ENCODE data around the gene CFAP47.

Gene CFAP47

DNA sequence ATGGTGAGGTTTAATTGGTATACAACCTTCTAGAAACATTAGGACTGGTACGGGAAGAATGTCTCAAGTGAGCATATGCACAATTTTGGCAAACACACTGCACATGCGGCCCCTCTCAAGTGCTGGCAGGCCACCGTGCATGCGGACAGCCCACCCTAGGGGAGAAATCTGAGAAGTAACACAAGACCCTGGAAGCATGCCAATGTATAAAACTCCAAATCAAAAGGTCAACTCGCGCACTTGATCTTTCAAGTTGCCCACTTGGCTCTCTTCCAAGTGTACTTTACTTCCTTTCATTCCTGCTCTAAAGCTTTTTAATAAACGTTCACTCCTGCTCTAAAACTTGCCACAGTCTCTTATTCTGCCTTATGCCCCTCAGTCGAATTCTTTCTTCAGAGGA is 488.3 kb downstream of the CFAP47 start:
- no peaks in the 10 kb centered on the region for H3K27me3 ChIP-seq (ENCODE audit: control insufficient read depth, insufficient read depth, low read length)
- no peaks in the 10 kb centered on the region for H3K36me3 ChIP-seq (ENCODE audit: control insufficient read depth, low read depth, low read length)
- peaks cover 38% of the 10 kb centered on the region for H3K9me3 ChIP-seq (ENCODE audit: control insufficient read depth, low read depth, low read length)
- H3K4me3 ChIP-seq (ENCODE audit: low read length): no peak overlapping the region
- no peaks in the 10 kb centered on the region for H3K4me1 ChIP-seq (ENCODE audit: control insufficient read depth, low read depth, low read length)
- no peak overlapping the region for H3K9ac ChIP-seq (ENCODE audit: low read length)
- no peak overlapping the region for H3K27ac ChIP-seq (ENCODE audit: low read length)

DNA sequence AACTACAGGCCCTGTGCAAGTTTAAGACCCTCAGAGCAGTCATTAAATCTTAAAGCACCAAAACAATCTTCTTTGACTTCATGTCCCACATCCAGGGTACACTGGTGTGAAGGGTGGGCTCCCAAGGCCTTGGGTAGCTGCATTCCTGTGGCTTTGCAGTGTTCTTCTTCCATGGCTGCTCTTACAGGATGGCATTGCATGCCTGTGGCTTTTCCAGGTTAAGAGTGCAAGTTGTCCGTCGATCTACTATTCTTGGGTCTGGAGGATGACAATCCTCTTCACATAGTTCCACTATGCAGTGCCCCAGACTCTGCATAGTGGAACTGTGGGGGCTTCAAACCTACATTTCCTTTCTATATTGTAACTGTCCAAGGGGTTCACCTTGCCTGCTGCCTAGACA is 494.5 kb downstream of the CFAP47 start:
- H3K9ac ChIP-seq (ENCODE audit: low read length): no peak overlapping the region
- no peaks in the 10 kb centered on the region for H3K27me3 ChIP-seq (ENCODE audit: control insufficient read depth, insufficient read depth, low read length)
- peaks cover 18% of the 10 kb centered on the region for H3K9me3 ChIP-seq (ENCODE audit: control insufficient read depth, low read depth, low read length)
- no peak overlapping the region for H3K27ac ChIP-seq (ENCODE audit: low read length)
- H3K4me1 ChIP-seq (ENCODE audit: control insufficient read depth, low read depth, low read length): no peaks in the 10 kb centered on the region
- no peak overlapping the region for H3K4me3 ChIP-seq (ENCODE audit: low read length)
- no peaks in the 10 kb centered on the region for H3K36me3 ChIP-seq (ENCODE audit: control insufficient read depth, low read depth, low read length)

DNA sequence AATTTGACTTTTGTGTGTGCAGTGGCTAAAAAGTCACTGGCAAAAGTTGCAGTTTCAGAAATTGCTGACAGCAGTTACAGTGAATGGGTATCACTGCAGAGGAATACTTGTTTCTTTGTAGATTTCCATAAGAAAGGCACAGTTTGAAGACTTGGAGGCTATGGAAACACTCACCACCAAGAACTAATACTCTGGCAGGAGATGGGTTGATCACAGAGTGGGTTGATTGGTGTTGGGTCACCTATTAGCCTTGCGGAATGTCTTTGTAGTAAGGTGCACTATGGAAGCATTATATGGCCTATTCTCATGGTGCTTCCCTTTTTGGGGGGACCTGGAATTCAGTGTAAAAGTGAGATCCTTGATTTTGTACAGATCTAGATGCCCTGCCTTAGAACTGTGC is 502.8 kb downstream of the CFAP47 start:
- Histone ChIP-seq H3K9me3 (ENCODE audit: control insufficient read depth, low read depth, low read length) (peaks cover 16% of the 10 kb centered on the region), H3K4me3 (ENCODE audit: low read length) (no peak overlapping the region), H3K36me3 (ENCODE audit: control insufficient read depth, low read depth, low read length) (no peaks in the 10 kb centered on the region), H3K4me1 (ENCODE audit: control insufficient read depth, low read depth, low read length) (no peaks in the 10 kb centered on the region), H3K27me3 (ENCODE audit: control insufficient read depth, insufficient read depth, low read length) (no peaks in the 10 kb centered on the region), H3K27ac (ENCODE audit: low read length) (no peak overlapping the region), H3K9ac (ENCODE audit: low read length) (no peak overlapping the region)

DNA sequence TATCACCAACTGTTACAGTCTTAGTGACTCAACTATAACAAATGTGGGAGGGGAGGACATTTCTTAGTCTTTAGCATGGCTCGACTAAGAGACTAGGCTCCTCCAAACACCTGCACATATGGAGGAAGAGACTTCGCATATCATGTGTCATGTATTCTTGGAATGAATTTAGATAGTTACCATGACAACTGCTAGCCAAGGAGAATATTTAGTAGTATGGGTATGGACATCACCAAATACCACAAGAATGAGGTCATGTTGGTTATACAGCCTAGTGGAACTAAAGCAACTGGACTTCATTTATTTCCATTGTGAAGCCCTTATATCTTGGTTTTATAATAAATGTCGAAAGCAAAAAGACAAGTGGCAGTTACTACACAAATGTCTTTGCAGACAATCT is 512.3 kb downstream of the CFAP47 start:
- Histone ChIP-seq H3K9ac (ENCODE audit: low read length) (no peak overlapping the region), H3K4me3 (ENCODE audit: low read length) (no peak overlapping the region), H3K9me3 (ENCODE audit: control insufficient read depth, low read depth, low read length) (peaks cover 19% of the 10 kb centered on the region), H3K36me3 (ENCODE audit: control insufficient read depth, low read depth, low read length) (no peaks in the 10 kb centered on the region), H3K27ac (ENCODE audit: low read length) (no peak overlapping the region), H3K4me1 (ENCODE audit: control insufficient read depth, low read depth, low read length) (no peaks in the 10 kb centered on the region), H3K27me3 (ENCODE audit: control insufficient read depth, insufficient read depth, low read length) (no peaks in the 10 kb centered on the region)

DNA sequence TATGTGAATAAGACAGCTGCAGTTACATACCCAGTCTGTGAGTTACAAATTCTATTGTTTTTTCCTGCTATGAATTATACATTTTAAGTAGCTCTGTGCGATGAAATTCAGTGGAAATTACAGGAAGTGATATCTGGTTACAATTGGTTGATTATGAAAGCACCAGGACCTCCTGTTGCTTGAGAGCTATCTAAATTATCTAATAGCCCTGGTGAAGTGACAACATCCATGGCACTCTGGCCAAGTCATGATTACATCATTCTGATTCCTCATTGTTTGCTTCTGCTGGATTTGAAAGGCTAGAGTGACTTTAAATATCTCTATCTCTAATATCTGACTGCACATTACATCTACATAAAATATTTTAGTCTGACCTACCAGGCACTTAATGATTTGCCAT is 515.0 kb downstream of the CFAP47 start:
- Histone ChIP-seq H3K9ac (ENCODE audit: low read length) (no peak overlapping the region), H3K27me3 (ENCODE audit: control insufficient read depth, insufficient read depth, low read length) (no peaks in the 10 kb centered on the region), H3K27ac (ENCODE audit: low read length) (no peak overlapping the region), H3K4me3 (ENCODE audit: low read length) (no peak overlapping the region), H3K4me1 (ENCODE audit: control insufficient read depth, low read depth, low read length) (no peaks in the 10 kb centered on the region), H3K9me3 (ENCODE audit: control insufficient read depth, low read depth, low read length) (peaks cover 10% of the 10 kb centered on the region), H3K36me3 (ENCODE audit: control insufficient read depth, low read depth, low read length) (no peaks in the 10 kb centered on the region)

Measured in iPS-18a (cell line).